ENCODE results near the gene ST3GAL4. TPM values are rescaled to one million over a fixed set of nuclear protein-coding genes. Genes with fewer than 3 reads are reported as not detected.

The ST3GAL4 gene
- polyA plus RNA-seq, 2 of the 4 experiments (the other 2 are of a cell fraction) = 11.9 to 17.5 TPM

DNA sequence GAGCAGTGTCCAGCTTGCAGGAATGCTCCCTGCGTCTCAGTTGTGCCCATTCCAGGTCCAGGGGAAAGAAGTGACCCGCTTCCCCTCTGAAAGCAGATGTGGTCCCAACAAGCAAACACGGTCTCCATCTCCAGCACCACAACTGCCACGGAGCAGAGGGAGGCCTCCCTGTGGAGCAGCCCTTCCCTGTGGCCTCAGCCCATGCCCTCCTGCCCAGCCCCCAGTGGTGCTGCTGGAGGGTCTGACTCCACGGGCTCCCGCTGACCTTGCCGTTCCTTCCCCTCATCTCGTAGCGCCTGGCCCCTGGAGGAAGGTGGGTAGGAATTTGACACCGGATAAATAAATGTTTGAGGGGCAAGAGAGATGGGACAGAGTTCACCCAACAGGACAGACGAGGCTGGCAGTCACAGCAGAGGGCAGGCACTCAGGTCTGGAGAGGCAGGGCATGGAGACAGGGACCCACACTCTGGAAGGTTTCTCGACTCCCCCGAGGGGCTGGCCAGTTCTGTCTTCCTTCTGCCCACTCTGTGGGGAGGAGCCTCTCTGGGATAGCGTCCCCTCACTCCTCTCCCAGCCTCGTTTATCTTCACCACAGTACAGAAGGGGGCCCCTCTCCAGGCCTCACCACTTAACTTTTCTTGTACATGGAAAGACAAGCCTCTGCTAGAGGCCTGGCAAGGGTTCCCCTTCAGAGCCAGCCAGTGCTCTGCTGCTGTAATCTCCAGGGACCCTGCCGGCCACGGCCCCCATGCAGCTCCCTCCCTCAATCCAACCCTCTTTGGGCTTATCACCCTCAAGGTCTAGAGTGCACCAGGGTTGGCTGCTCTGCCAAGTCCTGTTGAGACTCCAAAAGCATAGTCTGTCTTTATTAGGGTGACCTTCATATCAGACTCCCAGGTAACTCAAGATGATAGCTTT is 7.5 kb upstream of the ST3GAL4 start:
- ChIA-PET CTCF (interaction anchor here (1.2 kb wide), 1 partner anchor 38 kb away, joined by 5 read pairs; no protein-coding TSS in a partner anchor), POLR2A (no interaction called here)
- peaks cover 36% of the 10 kb centered on the region for H3K4me1 ChIP-seq
- FAIRE-seq (no peak), ATAC-seq (no peak; a peak in 1 of 6 replicates), DNase-seq (ENCODE audit: low read depth in 1 of 2, low spot score in 1 of 2) (no peak)
- H3K4me2 ChIP-seq = no peak overlapping the region
- no peak overlapping the region for H3K4me3 ChIP-seq
- 94% methylated on average over 15 of the region's 17 CpGs for WGBS (ENCODE audit: missing lambda C conversion rate)
- TF ChIP-seq CBX8 (IDR thresholded peaks at IDR 0.05) (no peak), EP300 (IDR thresholded peaks at IDR 0.05) (no peak), ESRRA (IDR thresholded peaks at IDR 0.05; ENCODE audit: borderline replicate concordance, low read length) (no peak), BHLHE40 (IDR thresholded peaks at IDR 0.05; ENCODE audit: low read depth, low read length) (no peak), NPAS2 (CRISPR knock-in tag; IDR thresholded peaks at IDR 0.05; ENCODE audit: borderline replicate concordance) (no peak), SREBF2 (IDR thresholded peaks at IDR 0.05) (no peak), FOXS1 (CRISPR knock-in tag; IDR thresholded peaks at IDR 0.05) (no peak), PHF8 (IDR thresholded peaks at IDR 0.05; ENCODE audit: borderline replicate concordance, low read depth) (no peak), ZFP36 (IDR thresholded peaks at IDR 0.05; ENCODE audit: borderline replicate concordance, partially characterized antibody) (no peak), RAD21 (conservative IDR thresholded peaks at IDR 0.05 in 1 of 2, IDR thresholded peaks at IDR 0.05 in 1 of 2) (no peak)
- TF ChIP-seq, protein P1, sequence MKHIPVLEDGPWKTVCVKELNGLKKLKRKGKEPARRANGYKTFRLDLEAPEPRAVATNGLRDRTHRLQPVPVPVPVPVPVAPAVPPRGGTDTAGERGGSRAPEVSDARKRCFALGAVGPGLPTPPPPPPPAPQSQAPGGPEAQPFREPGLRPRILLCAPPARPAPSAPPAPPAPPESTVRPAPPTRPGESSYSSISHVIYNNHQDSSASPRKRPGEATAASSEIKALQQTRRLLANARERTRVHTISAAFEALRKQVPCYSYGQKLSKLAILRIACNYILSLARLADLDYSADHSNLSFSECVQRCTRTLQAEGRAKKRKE (CRISPR knock-in tag; IDR thresholded peaks at IDR 0.05; ENCODE audit: low read depth) = no peak
- TF ChIP-seq, protein P2, sequence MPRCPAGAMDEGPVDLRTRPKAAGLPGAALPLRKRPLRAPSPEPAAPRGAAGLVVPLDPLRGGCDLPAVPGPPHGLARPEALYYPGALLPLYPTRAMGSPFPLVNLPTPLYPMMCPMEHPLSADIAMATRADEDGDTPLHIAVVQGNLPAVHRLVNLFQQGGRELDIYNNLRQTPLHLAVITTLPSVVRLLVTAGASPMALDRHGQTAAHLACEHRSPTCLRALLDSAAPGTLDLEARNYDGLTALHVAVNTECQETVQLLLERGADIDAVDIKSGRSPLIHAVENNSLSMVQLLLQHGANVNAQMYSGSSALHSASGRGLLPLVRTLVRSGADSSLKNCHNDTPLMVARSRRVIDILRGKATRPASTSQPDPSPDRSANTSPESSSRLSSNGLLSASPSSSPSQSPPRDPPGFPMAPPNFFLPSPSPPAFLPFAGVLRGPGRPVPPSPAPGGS (IDR thresholded peaks at IDR 0.05) = no peak
- H3K9me3 ChIP-seq = no peaks in the 10 kb centered on the region
- H3K27ac ChIP-seq = no peak overlapping the region

DNA sequence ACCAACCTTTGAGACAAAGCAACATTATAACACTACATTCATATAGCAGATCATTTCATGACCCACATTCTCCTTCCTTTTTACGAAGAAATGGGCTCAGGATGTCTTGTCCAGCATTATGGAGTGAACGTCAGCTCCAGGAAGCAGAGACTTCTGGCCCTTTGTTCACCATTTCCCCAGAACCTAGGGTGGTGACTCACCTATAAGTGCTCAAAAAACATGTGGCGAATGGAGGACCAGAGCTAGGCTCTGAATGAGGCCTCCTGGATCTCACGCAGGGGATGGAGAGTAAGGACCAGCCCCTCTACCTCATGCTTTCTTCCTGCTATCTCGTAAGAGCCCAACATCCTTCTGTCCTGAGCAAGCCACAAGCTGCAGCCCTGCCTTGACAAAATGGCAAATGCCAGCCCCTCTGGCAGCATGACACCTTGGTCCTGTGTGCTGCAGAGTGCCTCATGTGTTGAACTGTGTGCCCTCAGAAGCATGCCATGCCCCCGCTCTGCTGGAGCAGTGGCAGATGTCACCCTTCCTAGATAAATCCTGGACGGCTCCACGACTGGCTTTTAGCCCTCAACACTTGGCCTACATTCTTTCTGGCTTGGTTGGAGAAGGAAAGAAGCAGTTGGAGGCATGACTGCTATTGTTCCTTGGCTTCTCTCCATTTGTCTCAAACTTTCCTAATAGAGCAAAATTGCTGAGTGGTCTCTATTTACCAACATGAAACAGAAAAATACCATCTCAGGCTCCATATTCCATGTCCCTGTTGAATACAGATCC is 6.5 kb upstream of the ST3GAL4 start:
- Histone ChIP-seq H3K4me1 (peaks cover 45% of the 10 kb centered on the region), H3K4me2 (no peak overlapping the region), H3K9me3 (no peaks in the 10 kb centered on the region), H3K4me3 (no peak overlapping the region), H3K27ac (no peak overlapping the region)
- no peak for DNase-seq (ENCODE audit: low read depth in 1 of 2, low spot score in 1 of 2)
- ATAC-seq = no peak
- ChIA-PET CTCF (no interaction called here), POLR2A (no interaction called here)
- FAIRE-seq = no peak
- 93% methylated on average over 8 of the region's 8 CpGs for WGBS (ENCODE audit: missing lambda C conversion rate)
- TF ChIP-seq RAD21 (conservative IDR thresholded peaks at IDR 0.05 in 1 of 2, IDR thresholded peaks at IDR 0.05 in 1 of 2) (no peak), ZFP36 (IDR thresholded peaks at IDR 0.05; ENCODE audit: borderline replicate concordance, partially characterized antibody) (no peak), KDM1A (IDR thresholded peaks at IDR 0.05; ENCODE audit: low read depth) (no peak), MAFK (IDR thresholded peaks at IDR 0.05; ENCODE audit: partially characterized antibody) (peak; percentile 56)
- TF ChIP-seq, protein P3, sequence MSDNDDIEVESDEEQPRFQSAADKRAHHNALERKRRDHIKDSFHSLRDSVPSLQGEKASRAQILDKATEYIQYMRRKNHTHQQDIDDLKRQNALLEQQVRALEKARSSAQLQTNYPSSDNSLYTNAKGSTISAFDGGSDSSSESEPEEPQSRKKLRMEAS (IDR thresholded peaks at IDR 0.05) = no peak
- TF ChIP-seq, protein P2 (IDR thresholded peaks at IDR 0.05) = no peak

DNA sequence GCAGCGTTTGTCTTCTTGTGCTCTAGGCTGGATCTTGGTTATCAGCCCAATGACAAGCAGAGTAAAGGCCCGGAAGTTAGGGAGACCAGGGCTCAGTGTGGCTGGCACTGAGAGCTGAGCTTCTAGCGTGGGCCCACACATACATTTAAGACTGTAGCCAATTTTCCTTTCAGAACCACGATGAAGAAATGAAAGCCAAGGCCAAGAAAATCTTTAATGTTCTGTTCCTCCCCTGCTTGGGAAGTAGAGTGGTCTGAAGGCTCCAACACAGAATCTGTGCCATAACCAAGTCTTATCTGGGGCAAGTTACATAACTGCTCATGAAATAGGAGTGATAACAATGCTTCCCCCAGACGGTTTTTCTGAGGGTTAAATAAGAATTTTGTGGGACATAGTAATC is 4.7 kb upstream of the ST3GAL4 start:
- no peak overlapping the region for H3K4me2 ChIP-seq
- POLR2A ChIA-PET = no interaction called here
- H3K4me3 ChIP-seq = no peak overlapping the region
- H3K4me1 ChIP-seq = peaks cover 50% of the 10 kb centered on the region
- H3K27ac ChIP-seq = 0 out of 6 replicates have a peak overlapping the region, but pooled peaks of 1 of the 2 experiments have one; percentile 2
- FAIRE-seq = no peak
- H3K9me3 ChIP-seq = no peaks in the 10 kb centered on the region
- ATAC-seq = no peak
- no peak for TF ChIP-seq CEBPB (IDR thresholded peaks at IDR 0.05)
- TF ChIP-seq MYC (IDR thresholded peaks at IDR 0.05; ENCODE audit: borderline replicate concordance, low read length) = no peak
- no peak for TF ChIP-seq HEYL (CRISPR knock-in tag; IDR thresholded peaks at IDR 0.05)
- TF ChIP-seq MAZ (IDR thresholded peaks at IDR 0.05; ENCODE audit: borderline replicate concordance, low read depth, low read length) = no peak
- TF ChIP-seq, protein P3 (IDR thresholded peaks at IDR 0.05) = no peak
- no peak for TF ChIP-seq EP300 (IDR thresholded peaks at IDR 0.05)
- 97% methylated on average over 4 of the region's 5 CpGs for WGBS (ENCODE audit: missing lambda C conversion rate)
- CTCF ChIA-PET = no interaction called here
- no peak for DNase-seq (ENCODE audit: low read depth in 1 of 2, low spot score in 1 of 2)

All from A549 (cell line).